CD4-positive, alpha-beta T cell treated with Interleukin-12 subunit alpha and Interleukin-12 subunit beta, for 1 hour (primary cell): ENCODE measurements around the gene ARHGEF17.
A peak's percentile ranks its signal among the peaks of the same experiment; 100 is the strongest.

Experiments
- DNase-seq: peaks from one replicate; pipeline ENCODE4 v3.0.0-alpha.2; 2020

ARHGEF17 gene

DNA sequence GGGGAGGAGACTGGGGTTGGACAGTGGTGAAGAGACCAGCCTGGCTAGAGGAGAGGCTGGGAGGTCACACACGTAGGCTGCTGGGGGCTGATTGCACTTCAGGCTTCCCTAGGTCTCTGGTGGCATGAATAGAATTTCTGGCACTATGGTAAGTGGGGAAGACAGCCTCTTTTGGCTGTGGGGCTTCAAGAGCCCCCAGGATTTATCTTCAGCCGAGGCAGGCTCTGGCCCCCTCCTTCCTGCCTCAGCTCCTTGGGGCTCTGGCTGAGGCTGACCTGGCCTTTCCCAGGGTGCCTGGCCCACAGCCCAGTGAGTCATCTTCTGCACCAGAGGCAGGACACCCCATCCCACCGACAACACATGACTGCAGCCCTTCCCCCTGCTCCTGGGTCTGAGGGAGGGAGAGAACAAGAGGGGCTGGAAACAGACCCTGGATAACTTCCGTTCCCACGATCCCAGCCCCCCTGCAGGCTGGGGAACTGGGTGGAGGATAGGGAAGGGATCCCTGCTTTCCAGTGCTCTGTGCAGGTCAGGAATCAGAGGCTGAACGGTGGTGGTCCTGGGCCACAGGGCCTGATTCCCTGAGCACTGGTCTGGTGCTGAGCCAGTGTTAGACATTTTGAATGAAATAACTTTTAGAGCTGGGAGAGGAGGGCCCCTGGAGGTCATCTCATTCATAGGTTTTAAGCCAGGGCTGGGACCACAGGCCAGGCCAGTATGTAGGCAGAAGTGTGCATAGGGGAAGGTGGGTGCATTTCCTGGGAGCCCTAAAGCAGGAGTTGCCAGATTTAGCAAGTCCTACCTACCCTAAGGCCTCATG is 26.5 kb downstream of the ARHGEF17 start:
- DNase-seq = no peak

DNA sequence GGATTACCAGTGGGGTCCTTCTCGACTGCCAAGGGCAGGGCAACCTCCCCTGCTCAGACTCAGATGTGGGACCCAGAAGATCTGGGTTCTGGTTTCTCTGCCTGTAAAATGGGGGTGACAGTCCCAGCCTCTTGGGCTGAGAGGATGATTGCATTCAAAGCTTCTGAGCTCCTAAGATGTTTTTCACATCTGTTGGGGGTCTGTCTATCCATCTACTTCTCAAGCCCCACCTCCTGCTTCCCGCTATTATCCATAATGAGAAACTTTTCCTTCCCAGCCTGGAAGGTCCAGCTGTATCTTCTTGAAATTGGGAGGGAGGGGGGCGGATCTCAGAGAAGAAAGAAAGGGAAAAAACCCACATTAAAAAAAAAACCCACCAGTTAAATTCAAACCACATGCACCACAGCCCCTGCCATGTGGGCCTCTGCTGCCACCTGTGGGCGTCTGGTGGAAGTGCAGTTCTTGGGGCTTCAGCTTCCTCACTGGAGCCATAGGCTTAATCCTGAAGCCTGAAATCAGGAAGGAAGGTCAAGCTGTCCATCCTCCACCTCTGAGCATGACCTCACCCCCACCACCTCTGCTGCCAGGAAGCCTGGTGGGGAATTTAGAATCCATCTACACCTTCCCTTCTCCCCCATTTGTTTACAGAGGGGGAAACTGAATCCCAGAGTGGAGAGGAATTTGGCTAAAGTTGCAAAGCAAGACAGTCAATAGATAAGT is 27.3 kb downstream of the ARHGEF17 start:
- DNase-seq = peak; percentile 77

DNA sequence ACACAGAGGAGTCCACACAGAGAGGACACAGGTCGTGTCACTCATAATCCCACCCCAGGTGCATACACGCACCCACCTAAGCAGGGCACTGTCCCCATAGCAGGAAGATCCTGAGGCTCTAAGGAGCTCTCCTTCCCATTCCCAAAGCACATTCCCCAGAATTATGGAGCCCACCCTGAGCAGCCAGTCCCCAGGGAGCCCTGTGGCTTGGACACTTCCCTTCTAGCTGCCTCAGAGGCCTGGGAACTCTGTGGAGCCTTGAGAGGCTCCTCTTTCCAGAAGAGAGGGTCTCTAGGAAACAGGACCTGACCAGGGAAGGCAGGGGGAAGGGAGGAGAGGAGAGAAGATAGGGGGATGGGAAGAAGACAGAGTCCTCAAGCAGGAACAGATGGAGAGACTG is 29.8 kb downstream of the ARHGEF17 start:
- DNase-seq = no peak

DNA sequence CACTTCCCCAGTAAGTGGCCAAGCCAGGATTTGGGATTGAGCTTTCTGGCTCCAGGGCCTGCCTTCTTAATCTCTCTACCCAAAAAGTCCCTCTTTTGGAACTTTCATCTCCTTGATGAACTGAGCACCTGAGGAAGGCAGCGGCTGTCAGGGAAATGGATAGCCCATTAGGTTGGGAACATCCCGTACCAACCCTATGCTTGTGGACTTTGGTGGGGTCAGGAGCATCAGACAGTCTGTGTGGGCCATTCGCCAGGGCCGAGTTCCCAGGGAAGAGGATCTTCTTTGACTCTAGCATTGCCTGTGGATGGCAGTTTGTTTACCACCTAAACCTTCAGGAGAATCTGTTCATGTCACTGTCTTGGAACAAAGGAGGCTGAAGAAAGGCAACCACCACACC is 30.2 kb downstream of the ARHGEF17 start:
- DNase-seq = no peak

DNA sequence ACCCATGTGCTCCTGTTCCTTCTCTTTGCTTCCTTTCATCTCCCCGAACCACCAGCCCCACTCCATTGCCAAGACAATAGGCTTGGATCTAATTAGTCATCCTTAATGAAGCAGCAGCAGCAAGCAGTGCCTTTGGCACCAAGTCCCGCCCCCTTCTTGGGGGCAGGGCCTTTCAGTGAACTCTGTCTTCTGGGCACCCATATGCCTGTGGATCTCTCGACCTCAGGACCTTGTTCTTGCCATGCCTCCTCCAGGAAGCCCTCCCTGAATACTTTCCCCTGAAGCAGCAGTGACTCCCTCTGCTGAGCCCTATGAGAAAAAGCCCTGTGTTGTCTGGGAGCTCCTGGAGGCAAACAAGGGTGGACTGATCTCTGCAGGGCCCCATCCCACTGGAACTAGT is 32.1 kb downstream of the ARHGEF17 start:
- no peak for DNase-seq

DNA sequence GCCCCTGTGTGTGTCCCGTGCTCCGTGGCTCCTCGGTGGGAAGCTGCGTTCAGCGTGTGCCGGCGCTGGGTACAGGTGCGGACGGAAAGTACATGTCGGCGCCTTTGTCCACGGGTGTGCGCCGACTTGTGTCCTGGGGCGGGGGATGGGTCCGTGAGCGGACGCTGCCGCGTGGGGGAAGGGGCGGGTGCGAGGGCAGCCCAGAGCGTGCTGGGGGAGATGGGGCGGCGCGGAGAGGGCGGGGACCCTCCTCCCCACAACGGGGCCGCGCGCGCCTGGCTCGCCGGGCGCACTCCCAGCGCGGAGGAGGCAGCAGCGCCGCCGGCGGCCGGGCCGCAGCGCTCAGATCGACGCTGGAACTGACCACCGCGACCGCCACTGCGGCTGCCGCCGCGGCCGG is 34.6 kb downstream of the ARHGEF17 start:
- DNase-seq = no peak

DNA sequence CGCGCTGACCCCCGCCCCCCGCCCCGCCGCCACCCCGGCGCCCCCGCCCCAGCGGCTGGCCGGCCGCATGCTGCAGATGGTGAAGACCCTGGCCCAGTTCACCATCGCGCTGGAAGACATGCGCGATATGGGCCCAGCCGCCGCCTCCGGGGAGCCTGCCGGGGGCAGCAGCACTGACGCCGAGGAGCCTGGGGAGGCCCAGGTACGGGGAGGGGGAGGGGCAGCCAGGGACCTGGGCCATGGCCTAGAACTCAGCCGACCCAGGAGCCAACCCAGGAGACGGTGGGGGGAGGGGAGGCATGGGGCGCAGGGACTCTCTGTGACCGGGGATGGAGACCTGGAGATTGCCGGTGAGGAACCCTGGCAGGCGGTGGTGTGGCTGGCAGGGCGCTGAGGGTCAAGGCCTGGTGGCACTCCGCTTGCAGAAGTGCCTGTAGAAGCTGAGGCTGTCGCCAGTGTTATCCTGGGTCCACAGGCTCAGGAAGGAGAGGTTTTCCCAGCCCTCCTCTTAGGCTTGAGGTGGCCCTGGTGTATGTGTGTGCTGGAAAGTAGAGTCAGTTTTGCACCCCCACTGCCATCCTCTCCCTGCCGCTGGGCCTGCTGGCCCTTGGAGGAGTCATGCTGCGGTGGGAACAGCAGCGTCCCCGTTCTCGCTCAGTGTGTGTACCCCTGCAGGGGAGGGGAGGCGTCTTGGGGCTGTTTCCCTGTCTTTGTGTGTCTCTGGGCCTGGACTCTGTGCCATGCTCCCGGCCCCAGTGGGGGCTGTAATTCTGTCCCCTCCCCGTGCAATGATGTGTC is 35.2 kb downstream of the ARHGEF17 start:
- no peak for DNase-seq

DNA sequence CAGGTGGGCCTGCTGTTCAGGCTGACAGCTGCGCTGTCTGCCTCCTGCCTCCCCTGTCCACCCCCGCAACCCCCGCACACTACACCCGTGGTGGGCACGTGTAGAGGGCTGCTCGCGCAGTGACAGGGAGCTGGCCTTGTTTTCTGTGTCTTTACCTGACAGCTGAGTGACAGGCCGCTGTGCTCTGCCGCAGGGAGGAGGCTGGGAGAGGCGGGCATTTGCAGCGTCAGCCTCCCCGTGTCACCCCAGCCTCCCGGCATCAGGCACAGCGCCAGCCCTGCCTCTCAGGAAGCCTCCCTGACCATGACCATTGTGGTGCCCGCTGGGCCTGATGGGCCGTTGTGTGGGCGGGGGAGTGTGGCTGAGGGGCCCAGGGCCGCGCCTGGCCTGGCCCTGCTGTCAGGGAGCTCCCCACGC is 36.1 kb downstream of the ARHGEF17 start:
- no peak for DNase-seq

DNA sequence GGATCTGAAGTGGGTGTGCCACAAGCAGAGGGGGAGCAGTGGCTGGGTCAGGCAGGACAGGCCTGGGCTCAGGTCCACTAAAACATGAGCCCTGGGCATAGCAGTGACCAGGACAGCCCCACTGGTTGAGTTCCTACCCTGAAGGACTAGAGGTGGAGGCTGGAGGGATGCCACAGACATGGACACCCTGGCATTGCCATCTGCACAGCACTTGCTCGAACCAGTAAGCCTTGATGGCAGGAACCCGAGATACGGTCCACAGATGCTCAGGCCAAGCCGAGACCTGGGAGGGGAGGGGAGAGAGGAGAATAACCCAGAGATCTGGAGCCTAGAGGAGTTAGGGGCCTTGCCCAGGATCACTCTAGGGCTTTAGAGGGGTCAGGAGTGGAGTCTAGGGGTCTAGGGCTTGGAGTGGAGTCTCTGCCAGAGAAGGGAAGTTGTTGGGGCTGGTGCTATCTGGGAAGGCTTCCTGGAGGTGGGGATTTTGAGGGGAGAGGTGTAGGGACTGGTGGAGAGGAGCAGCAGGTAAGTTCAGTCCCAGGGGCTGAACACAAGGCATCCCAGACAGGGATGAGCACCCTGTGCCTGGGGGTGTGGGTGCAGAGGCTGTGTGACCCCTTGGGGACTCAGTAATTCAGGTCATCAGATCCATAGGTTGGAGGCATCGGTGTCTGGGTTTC is 37.5 kb downstream of the ARHGEF17 start:
- no peak for DNase-seq

DNA sequence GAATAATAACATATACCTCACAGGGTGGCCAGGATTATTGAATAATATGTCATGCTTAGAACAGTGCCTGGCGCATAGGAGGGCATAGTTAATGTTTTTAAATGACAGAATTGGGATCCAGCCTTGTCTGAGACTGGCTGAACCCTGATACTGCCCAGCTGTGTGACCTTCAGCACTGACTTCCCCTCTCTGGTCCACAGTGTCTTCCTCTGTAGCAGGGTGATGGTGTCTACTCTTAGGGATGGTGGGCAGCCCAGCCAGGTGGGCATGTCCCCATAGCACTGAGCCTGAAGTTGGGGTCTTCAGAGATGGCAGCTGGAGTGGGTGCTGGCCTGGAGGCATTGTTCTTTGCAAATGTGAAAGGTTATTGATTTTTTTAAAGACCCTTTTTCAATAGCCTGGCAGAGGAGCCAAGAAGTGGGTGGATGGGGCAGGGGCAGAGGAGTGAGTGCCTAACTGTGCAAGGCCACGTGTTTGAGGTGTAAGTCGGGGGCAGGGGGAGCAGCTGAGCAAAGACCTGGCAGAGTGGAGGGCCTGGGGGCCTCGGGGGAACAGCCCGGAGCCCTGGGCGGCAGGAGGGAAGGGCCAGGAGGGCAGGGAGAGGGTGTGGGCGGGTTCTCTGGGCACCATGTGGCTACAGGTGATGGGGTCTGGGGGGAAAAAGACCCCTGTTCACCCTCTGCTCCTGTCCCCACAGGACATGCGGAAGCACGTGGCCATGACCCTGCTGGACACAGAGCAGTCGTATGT is 38.3 kb downstream of the ARHGEF17 start:
- DNase-seq = no peak

DNA sequence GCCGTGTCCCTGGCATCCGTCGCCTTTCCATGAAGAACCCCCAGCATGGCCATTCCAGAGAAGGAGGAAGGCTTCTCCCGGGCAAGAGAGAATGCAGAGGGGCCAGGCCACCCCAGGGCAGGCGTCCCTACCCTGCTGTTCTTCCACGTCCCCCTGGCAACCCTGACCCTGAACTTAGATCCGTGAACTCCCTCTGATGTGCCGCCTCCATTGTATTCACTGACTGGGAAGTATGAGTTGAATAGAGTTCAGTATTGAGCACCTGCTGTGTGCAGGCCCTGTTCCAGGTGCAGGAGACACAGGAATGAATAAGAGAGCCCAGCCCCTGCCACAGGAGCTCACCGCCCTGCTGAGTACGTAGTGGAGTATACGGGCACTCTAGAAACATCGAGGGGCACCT is 39.0 kb downstream of the ARHGEF17 start:
- DNase-seq = no peak

DNA sequence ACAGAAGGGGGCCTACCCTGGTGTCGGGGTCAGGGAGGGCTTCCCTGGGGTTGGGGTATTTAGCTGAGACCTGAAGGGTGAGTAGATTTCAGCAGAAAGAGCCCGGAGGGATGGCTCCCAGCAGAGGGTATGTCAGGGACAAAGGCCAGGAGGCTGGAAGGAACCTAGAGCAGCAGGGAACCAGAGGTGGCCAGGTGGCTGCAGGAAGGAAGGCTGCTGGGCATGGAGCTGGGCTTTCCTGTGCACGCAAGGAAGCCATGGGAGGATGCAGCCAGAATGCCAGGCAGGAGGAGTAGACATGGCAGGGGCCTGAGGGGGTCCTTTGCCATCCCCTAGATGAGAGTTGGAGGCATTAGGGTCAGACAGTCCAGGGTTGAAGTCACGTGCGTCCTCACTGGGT is 40.8 kb downstream of the ARHGEF17 start:
- no peak for DNase-seq

DNA sequence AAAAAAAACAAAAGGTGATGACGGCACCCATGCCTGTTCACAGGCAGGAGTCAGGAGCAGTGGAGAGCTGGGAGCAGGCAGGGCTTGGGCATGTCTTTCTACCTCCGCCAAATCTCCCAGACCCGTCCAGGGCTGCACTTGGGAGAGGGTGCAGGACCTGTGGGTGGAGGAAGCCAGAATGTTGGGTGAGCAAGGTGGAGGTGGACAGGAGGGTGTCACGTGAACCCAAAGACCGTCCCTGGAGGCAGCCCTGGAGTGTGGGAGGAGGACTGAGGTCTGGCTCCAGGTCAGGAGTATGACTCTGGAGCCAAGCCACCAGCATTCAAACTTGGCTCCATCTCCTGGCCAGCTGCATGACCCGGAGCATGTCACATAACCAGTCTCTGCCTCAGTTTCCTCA is 41.6 kb downstream of the ARHGEF17 start:
- DNase-seq = no peak

DNA sequence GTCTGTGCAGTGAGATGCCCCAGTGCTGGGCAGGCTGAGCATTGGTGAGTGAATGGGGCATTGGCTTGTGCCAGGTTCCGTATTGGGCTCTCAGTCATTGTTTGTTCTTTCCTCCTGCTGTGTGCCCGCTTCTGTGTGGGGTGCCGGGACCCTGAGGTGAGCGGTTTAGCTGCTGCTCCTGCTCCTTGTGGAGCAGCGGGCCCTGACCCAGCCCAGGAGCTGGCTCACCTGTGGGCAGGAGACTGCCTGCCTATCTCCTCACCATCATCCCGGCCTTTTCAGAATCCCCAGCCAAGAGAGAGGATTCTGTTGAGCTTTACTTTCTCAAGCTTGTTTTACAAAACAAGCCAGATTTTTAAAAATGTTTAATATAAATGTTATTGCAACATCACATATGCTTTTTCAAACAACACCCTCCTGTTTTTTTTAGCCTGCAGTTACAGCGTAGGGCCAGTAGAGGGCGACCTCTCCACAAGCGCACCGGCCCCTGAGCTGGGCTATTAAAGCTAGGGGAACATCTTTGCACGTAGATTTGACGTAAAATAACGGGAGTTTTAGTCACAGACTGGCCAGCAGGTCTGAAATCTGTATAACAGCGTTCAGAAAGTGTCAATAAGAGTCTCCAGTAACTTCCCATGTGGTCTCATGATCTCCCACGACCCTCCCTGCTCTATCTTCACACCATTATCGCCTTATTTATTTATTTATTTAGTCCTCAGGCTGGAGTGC is 43.0 kb downstream of the ARHGEF17 start:
- peak; percentile 72 for DNase-seq

DNA sequence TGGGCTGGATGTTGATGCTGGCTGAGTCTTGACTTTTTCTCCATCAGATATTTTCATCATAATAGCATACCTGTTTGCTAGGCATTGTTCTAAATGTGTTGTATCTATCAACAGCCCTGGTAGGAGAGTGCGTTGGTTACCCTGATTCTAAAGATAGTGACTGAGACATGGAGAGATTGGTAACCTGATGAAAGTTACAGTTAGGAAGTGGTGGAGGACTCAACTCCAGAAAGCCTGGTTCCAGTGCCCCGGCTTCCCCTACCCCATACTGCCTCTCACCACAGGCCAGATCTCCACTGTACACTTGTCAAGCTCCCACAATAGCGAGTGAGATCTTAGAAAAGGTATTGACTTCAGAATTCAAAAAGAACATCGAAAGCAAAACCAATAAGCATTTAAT is 45.3 kb downstream of the ARHGEF17 start:
- DNase-seq = no peak

DNA sequence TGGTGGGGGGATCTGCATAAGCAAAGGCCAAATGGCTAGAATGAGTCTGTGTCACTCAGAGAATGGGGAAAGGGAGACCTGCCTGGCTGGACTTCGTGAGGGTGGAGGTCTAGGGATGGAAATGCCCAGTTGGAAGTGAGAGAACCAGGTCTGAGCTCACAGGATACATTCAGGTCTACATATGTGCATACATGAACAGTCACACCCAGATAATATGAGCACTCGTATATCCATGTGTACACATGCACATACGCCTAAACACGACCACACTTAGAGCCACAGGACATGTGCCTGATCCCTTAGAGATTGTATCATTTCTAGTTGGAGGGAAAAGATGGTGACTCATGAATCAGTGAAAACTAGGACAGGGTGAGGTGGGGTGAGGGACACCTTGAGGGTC is 47.0 kb downstream of the ARHGEF17 start:
- no peak for DNase-seq

DNA sequence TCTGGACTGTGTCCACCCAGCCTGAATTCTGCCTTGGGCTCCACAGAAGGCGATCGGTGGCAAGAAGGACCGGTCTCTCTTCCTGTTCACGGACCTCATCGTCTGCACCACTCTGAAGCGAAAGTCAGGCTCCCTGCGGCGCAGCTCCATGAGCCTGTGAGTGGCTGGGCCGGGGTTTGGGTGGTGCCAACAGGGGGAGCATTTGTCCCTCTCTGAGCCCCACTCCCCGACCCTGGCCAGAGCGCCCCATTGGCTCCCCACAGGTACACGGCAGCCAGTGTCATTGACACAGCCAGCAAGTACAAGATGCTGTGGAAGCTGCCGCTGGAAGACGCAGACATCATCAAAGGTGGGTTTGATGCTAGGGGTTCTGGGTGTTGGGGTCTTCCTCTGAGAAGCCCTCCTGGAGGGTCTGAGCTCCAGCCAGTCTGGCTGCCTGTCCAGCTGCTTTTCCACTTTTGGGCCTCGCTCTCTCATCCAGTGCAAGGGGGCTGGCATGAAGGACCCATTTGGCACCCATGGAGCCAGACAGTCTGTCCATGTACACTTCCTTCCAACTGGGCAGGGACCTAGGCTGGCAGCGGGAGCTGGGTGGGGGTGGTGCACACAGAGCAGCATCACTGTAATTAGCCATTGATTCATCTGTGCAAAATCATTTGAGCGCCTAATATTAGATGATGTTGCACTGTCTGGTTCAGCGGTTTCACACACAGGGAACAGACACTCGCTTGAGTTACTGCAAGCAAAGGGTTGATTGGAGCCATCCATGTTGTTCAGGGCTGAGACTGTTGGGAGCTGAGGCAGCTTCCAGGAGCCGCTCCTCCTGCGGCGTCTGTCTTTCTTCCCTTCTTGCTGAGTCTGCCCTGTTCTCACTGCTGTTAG is 49.1 kb downstream of the ARHGEF17 start:
- no peak for DNase-seq

DNA sequence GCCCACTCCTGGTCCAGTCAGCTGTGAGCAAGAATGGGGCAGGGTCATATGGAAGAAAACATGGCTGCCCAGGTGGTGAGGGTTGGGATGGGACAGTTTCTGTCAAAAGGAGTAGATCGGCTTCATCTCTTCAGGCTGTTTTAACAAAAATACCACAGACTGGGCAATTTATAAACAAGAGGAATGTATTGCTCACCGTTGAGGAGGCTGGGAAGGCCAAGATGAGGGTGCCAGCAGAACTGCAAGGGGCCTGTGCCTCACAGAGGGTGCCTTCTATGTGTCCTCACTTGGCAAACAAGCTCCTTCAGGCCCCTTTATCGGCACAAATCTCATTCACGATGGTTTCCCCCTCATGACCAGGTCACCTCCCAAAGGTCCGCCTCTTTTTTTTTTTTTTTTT is 50.0 kb downstream of the ARHGEF17 start:
- no peak for DNase-seq

DNA sequence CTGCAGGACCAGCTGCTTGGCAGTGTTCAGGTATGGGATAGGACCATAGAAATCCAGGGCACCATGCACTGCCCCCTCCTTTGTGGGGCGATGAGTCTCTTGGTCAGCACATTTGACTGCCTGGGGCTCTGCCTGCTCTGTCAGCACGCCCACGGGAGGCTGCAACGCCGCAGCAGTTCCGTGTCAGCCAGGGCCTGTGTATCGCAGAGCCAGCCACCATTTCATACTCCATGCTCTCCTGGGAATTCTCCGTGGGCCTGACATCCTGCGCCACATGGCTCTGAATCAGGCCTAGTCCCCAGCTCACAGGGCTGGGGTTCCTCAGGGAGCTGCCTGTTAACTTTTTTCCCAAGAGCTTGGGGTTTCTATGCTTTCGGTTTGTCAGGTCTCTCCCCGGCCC is 51.3 kb downstream of the ARHGEF17 start:
- DNase-seq = no peak

DNA sequence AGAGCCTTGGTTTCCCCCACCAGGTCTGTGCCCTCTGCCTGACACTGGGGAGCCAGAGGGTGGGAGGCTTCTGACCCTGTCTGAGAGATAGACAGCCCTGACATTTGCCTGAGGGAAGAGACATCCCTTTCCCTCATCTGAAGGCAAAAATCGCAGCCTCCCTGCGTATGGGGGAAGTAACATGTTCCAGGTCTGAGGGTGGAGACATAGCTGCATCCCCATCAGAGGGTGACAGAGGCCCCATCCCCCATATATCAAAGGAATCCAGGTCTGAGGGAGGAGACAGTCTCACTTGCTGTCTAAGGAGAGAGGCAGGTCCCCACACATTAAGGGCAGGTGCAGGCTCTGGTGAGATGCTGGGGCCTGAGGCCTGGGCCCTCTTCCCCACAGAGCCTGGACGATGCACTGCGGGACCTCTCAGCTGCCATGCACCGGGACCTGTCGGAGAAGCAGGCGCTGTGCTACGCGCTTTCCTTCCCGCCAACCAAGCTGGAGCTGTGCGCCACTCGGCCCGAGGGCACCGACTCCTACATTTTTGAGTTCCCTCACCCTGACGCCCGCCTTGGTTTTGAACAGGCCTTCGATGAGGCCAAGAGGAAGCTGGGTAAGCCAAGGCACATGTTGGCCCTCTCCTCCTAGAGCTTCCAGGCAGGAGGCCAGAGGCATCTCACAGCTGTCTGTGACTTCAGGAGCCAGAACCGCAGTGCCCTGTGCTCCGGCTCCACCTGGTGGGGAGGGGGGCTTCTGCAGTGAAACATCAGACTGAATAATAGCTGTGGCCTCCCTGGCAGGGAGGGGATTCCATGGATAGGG is 52.1 kb downstream of the ARHGEF17 start:
- DNase-seq = peak; percentile 33
